Activated CD4-positive, alpha-beta T cell treated with anti-CD3 and anti-CD28 coated beads, Interleukin-2, amount 50 U/mL, for 24 hours (primary cell): ENCODE results near the gene PTPRH.

Source experiments
- DNase-seq, 2 donors: peaks; one replicate each; pipeline ENCODE4 v3.0.0-alpha.2; 2020; ENCODE audit warnings: low read depth in 1 of 2, low spot score in 1 of 2

The PTPRH gene

GRCh38 chr19:55133639-55134444, 75.5 kb downstream of the PTPRH start:
- no peak for DNase-seq

GRCh38 chr19:55132453-55133129, 76.7 kb downstream of the PTPRH start:
- no peak for DNase-seq

GRCh38 chr19:55131421-55131820, 77.9 kb downstream of the PTPRH start:
- DNase-seq = no peak
